Muscle layer of colon (tissue), 2 donors: Measurements from ENCODE around the gene NCAPH2.
"Not testable (repeated sequence)": the region's sequence is repeated elsewhere in the genome, so short reads cannot be mapped to it uniquely, and the experiment has no call there.

ENCODE experiments used
- H3K27ac ChIP-seq: one replicate; pipeline ENCODE4 v1.7.0; 2013; ENCODE audit warnings: low read depth, mild to moderate bottlenecking, low read length, moderate library complexity
- H3K27me3 ChIP-seq, 2 donors: one replicate each; pipeline ENCODE4 v1.7.0; 2013; ENCODE audit warnings: low read length in 2 of 2, mild to moderate bottlenecking in 2 of 2; ENCODE audit not compliant: insufficient read depth in 2 of 2, control insufficient read depth in 1 of 2
- H3K36me3 ChIP-seq: one replicate; pipeline ENCODE4 v1.7.0; 2013; ENCODE audit warnings: mild to moderate bottlenecking, low read length; ENCODE audit not compliant: insufficient read depth
- H3K4me1 ChIP-seq: one replicate; pipeline ENCODE4 v1.7.0; 2013; ENCODE audit warnings: mild to moderate bottlenecking, low read length; ENCODE audit not compliant: insufficient read depth
- H3K4me3 ChIP-seq, 2 donors: one replicate each; pipeline ENCODE4 v1.7.0; 2013; ENCODE audit warnings: low read length in 2 of 2, low read depth in 1 of 2, mild to moderate bottlenecking in 1 of 2, moderate library complexity in 1 of 2
- H3K9ac ChIP-seq: one replicate; pipeline ENCODE4 v1.7.0; 2013; ENCODE audit warnings: low read length
- H3K9me3 ChIP-seq: one replicate; pipeline ENCODE4 v1.7.0; 2013; ENCODE audit warnings: mild to moderate bottlenecking, low read length
- donor health status: abdominal sarcoma.
- donor health status: Adenocarcinoma of cecum.

The NCAPH2 gene

DNA sequence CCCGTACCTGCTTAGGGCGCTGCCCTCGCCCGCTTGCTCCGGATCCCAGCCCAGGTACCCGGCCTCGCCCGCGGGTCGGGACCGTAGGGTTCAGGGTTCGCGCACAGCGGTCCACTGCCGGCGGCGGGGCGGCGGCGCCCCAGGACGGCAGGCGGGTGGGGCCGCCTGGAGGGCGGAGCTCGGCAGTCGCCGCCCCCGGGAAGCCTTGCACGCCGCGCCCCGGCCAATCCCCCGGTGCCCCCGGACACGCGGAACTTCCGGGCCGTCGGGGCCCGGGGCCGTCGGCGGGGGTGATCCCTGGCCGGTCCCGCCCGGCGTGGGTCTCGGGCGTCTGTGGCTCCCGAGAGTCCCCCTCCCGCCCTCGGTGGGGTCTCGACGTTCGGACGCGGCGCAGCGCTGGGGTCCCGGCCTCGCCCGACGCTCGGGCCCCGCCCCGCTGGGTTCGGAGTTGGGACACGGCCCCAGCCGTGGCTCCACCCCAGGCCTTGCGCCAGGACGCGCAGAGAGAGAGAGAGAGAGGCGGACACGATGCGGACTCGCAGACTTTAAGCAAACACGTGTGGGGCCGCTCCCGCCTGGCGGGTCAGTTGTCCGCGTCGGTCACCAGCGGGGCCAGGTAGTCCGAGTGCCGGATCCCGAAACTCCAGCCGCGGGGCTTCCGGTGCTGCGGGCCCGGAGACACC, 22.0 kb downstream of the NCAPH2 start, which contains the start of gene TYMP:
Gene TYMP, minus strand, starts transcription at position 116 of the 683 bp plus-strand sequence. CDS start 303 bp downstream, outside the sequence.
- Histone ChIP-seq H3K27me3 (peaks cover 21 to 59% of the 10 kb centered on the region in 2 donors), H3K27ac (peak within 1 kb of the TSS; percentile 64), H3K9me3 (no peaks in the 10 kb centered on the region), H3K4me3 (peak within 1 kb of the TSS; percentile 30 to 53), H3K4me1 (peaks cover 12% of the 10 kb centered on the region), H3K36me3 (no peaks in the 10 kb centered on the region), H3K9ac (no peak within 1 kb of the TSS)

GRCh38 chr22:50530580-50530876, 22.5 kb downstream of the NCAPH2 start:
- Histone ChIP-seq H3K27me3 (peaks cover 21 to 61% of the 10 kb centered on the region in 2 donors), H3K9me3 (no peaks in the 10 kb centered on the region), H3K4me3 (peak overlapping the region; percentile 30 to 53), H3K27ac (peak overlapping the region; percentile 64), H3K9ac (no peak overlapping the region), H3K4me1 (peaks cover 12% of the 10 kb centered on the region), H3K36me3 (no peaks in the 10 kb centered on the region)

- Histone ChIP-seq H3K9me3 (no peaks in the 10 kb centered on the region), H3K27me3 (peaks cover 21 to 64% of the 10 kb centered on the region in 2 donors), H3K4me1 (peaks cover 12% of the 10 kb centered on the region), H3K27ac (peak overlapping the region; percentile 64), H3K36me3 (no peaks in the 10 kb centered on the region), H3K9ac (no peak overlapping the region), H3K4me3 (peak overlapping the region; percentile 53 to 57)
Measured at GRCh38 chr22:50530877-50531545, 23.0 kb downstream of the NCAPH2 start.

DNA sequence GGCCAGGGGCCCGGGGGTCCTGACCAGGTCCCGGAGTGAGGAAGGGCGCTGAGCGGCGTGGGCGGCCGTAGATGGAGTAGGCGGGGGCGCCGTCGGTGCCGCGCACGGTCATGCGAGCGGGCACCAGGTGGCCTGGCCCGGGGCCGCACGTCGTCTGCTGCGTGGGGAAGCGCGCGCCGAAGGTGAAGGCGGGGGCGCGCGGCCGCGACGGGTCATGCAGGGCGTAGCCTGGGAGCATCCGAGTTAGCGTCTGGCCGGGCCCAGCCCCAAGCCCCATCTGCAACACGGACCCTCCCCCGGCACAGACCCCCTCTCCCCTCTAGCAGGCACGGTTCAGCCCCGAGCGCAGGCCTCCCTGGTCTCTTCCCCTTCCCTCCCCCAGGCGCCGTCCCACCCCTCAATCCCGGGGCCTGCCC, 23.5 kb downstream of the NCAPH2 start:
- H3K4me3 ChIP-seq: peak overlapping the region; percentile 53 to 57
- no peaks in the 10 kb centered on the region for H3K36me3 ChIP-seq
- no peaks in the 10 kb centered on the region for H3K9me3 ChIP-seq
- no peak overlapping the region for H3K9ac ChIP-seq
- H3K4me1 ChIP-seq: peaks cover 12% of the 10 kb centered on the region
- H3K27ac ChIP-seq: peak overlapping the region; percentile 64
- peaks cover 21 to 70% of the 10 kb centered on the region in 2 donors for H3K27me3 ChIP-seq

DNA sequence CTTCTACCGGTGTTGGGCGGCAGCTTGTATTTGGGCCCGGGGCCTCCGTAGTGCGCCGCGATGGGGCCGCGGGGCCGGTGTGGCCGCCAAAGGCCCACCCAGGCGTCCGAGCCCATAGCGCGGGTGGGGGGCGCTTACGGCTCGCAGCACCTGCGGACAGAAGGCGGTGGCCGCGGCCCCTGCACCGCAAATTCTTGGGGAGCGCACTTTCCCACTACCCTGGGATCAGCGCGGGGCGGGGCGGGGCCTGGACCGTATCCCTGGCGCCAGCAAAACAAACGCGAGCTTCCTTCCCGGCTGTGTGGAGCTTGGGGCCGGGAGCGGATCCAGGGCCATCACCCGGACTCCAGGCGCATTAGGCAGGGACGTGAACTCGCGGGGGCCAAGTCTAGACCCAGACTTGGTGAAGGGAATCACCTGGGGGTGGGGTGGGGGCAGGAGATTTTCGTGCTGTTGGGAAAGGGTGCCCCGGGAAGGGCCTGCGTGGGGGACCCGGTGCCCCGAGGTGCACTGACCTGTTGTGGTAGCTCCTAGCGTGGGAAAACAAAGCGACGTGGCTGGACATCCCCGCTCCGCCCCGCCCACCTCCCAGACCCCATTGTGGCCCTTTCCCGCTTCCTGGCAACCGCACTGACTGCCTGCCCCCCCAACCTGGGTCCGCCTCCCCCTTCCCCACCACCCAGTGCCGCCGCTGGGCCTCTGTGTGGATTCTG, 24.1 kb downstream of the NCAPH2 start:
- Histone ChIP-seq H3K36me3 (no peaks in the 10 kb centered on the region), H3K9ac (no peak overlapping the region), H3K4me3 (peak overlapping the region; percentile 53 to 57), H3K9me3 (no peaks in the 10 kb centered on the region), H3K27me3 (peaks cover 21 to 73% of the 10 kb centered on the region in 2 donors), H3K27ac (peak overlapping the region; percentile 64), H3K4me1 (peaks cover 12% of the 10 kb centered on the region)

GRCh38 chr22:50532824-50533796, 25.1 kb downstream of the NCAPH2 start:
- H3K27ac ChIP-seq: no peak overlapping the region
- H3K9me3 ChIP-seq: no peaks in the 10 kb centered on the region
- H3K4me1 ChIP-seq: peaks cover 12% of the 10 kb centered on the region
- H3K36me3 ChIP-seq: no peaks in the 10 kb centered on the region
- no peak overlapping the region for H3K9ac ChIP-seq
- no peak overlapping the region for H3K4me3 ChIP-seq
- peaks cover 21 to 81% of the 10 kb centered on the region in 2 donors for H3K27me3 ChIP-seq

DNA sequence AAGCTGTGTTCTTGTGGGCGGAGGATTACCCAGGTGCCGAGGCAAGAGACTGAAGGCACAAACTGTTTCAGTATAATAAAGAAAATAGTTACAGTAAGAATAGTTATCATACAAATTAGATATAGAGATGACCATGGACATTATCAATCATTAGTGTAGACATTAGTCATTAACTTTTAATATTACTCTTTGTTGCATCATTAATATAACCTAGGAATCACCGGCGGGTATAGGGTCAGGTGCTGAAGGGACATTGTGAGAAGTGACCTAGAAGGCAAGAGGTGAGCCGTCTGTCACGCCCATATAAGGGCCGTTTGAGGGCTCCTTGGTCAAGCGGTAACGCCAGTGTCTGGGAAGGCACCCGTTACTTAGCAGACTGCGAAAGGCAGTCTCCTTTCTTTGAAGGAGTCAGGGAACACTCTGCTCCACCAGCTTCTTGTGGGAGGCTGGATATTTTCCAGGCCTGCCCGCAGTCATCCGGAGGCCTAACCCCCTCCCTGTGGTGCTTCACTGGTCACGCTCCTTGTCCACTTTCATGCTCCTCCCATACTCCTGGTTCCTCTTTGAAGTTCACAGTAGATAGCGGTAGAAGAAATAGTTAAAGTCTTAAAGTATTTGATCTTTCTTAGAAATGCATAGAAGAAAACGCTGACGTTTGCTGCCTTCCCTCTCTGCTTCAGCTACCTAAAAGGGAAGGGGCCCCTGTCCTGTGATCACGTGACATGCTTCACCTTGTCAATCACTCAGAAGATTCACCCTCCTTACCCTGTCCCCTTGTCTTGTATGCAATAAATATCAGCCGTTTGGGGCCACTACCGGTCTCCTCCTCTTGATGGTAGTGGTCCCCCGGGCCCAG, 26.1 kb downstream of the NCAPH2 start:
- not testable (repeated sequence) for H3K9ac ChIP-seq, H3K9me3 ChIP-seq, H3K4me3 ChIP-seq, H3K36me3 ChIP-seq, H3K27ac ChIP-seq
- Histone ChIP-seq H3K27me3 (peaks cover 21 to 79% of the 10 kb centered on the region in 2 donors), H3K4me1 (peaks cover 12% of the 10 kb centered on the region)

GRCh38 chr22:50535113-50535512, 27.1 kb downstream of the NCAPH2 start:
- H3K4me1 ChIP-seq: peaks cover 12% of the 10 kb centered on the region
- peaks cover 21 to 69% of the 10 kb centered on the region in 2 donors for H3K27me3 ChIP-seq
- no peaks in the 10 kb centered on the region for H3K36me3 ChIP-seq
- H3K9me3 ChIP-seq: no peaks in the 10 kb centered on the region
- no peak overlapping the region for H3K27ac ChIP-seq
- no peak overlapping the region for H3K4me3 ChIP-seq
- H3K9ac ChIP-seq: no peak overlapping the region

GRCh38 chr22:50536226-50536625, 28.2 kb downstream of the NCAPH2 start:
- H3K27me3 ChIP-seq: peaks cover 17 to 58% of the 10 kb centered on the region in 2 donors
- H3K36me3 ChIP-seq: no peaks in the 10 kb centered on the region
- no peak overlapping the region for H3K4me3 ChIP-seq
- H3K9me3 ChIP-seq: no peaks in the 10 kb centered on the region
- peaks cover 2% of the 10 kb centered on the region for H3K4me1 ChIP-seq
- no peak overlapping the region for H3K27ac ChIP-seq
- H3K9ac ChIP-seq: no peak overlapping the region

GRCh38 chr22:50537765-50538164, 29.7 kb downstream of the NCAPH2 start:
- Histone ChIP-seq H3K27me3 (peaks cover 10 to 42% of the 10 kb centered on the region in 2 donors), H3K9me3 (no peaks in the 10 kb centered on the region), H3K4me1 (no peaks in the 10 kb centered on the region), H3K4me3 (no peak overlapping the region), H3K9ac (no peak overlapping the region), H3K27ac (no peak overlapping the region), H3K36me3 (no peaks in the 10 kb centered on the region)
